Measurements from ENCODE around the gene SGCE.

Gene SGCE

DNA sequence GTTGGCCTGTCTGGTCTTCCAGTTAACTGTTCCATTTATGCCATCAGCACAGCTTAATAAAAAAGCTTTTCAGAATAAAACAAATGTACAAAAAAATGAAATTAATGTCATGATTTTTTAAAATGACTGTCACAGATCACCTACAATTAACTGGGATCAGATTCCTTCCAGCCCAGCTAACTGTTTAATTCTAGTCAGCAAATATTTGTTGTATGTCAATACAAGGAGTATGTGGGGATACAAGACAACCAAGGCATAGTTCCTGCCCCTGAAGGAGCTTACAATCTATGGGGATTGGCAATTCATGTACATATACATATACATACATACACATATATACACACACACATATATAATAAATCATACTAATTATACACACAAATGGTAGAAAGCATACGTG, 16.5 kb downstream of the SGCE start:
- ATAC-seq = no peak
- no peak for TF ChIP-seq ARNTL (CRISPR knock-in tag; IDR thresholded peaks at IDR 0.05; ENCODE audit: borderline replicate concordance, low read depth)
- no peak for TF ChIP-seq ZNF8 (CRISPR knock-in tag; IDR thresholded peaks at IDR 0.05)
- TF ChIP-seq, protein P1, sequence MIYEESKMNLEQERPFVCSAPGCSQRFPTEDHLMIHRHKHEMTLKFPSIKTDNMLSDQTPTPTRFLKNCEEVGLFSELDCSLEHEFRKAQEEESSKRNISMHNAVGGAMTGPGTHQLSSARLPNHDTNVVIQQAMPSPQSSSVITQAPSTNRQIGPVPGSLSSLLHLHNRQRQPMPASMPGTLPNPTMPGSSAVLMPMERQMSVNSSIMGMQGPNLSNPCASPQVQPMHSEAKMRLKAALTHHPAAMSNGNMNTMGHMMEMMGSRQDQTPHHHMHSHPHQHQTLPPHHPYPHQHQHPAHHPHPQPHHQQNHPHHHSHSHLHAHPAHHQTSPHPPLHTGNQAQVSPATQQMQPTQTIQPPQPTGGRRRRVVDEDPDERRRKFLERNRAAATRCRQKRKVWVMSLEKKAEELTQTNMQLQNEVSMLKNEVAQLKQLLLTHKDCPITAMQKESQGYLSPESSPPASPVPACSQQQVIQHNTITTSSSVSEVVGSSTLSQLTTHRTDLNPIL (CRISPR knock-in tag; IDR thresholded peaks at IDR 0.05; ENCODE audit: low read depth) = no peak
- no peak for TF ChIP-seq GLIS3 (CRISPR knock-in tag; IDR thresholded peaks at IDR 0.05)
- no peak for TF ChIP-seq ZFP3 (CRISPR knock-in tag; IDR thresholded peaks at IDR 0.05)
- no peak for TF ChIP-seq TOX (CRISPR knock-in tag; IDR thresholded peaks at IDR 0.05; ENCODE audit: borderline replicate concordance)
- no peak for TF ChIP-seq TCF4 (CRISPR knock-in tag; IDR thresholded peaks at IDR 0.05; ENCODE audit: borderline replicate concordance)
- TF ChIP-seq PPARA (CRISPR knock-in tag; IDR thresholded peaks at IDR 0.05; ENCODE audit: borderline replicate concordance) = no peak
- TF ChIP-seq ZFP30 (CRISPR knock-in tag; IDR thresholded peaks at IDR 0.05) = no peak
- no peak for TF ChIP-seq SNAI2 (CRISPR knock-in tag; IDR thresholded peaks at IDR 0.05)
- TF ChIP-seq, protein P2, sequence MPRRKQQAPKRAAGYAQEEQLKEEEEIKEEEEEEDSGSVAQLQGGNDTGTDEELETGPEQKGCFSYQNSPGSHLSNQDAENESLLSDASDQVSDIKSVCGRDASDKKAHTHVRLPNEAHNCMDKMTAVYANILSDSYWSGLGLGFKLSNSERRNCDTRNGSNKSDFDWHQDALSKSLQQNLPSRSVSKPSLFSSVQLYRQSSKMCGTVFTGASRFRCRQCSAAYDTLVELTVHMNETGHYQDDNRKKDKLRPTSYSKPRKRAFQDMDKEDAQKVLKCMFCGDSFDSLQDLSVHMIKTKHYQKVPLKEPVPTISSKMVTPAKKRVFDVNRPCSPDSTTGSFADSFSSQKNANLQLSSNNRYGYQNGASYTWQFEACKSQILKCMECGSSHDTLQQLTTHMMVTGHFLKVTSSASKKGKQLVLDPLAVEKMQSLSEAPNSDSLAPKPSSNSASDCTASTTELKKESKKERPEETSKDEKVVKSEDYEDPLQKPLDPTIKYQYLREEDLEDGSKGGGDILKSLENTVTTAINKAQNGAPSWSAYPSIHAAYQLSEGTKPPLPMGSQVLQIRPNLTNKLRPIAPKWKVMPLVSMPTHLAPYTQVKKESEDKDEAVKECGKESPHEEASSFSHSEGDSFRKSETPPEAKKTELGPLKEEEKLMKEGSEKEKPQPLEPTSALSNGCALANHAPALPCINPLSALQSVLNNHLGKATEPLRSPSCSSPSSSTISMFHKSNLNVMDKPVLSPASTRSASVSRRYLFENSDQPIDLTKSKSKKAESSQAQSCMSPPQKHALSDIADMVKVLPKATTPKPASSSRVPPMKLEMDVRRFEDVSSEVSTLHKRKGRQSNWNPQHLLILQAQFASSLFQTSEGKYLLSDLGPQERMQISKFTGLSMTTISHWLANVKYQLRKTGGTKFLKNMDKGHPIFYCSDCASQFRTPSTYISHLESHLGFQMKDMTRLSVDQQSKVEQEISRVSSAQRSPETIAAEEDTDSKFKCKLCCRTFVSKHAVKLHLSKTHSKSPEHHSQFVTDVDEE (CRISPR knock-in tag; IDR thresholded peaks at IDR 0.05) = no peak
- TF ChIP-seq ESRRG (CRISPR knock-in tag; IDR thresholded peaks at IDR 0.05) = no peak
- no peak for TF ChIP-seq ZNF565 (CRISPR knock-in tag; conservative IDR thresholded peaks at IDR 0.05; ENCODE audit: low read depth)
- TF ChIP-seq, protein P3, sequence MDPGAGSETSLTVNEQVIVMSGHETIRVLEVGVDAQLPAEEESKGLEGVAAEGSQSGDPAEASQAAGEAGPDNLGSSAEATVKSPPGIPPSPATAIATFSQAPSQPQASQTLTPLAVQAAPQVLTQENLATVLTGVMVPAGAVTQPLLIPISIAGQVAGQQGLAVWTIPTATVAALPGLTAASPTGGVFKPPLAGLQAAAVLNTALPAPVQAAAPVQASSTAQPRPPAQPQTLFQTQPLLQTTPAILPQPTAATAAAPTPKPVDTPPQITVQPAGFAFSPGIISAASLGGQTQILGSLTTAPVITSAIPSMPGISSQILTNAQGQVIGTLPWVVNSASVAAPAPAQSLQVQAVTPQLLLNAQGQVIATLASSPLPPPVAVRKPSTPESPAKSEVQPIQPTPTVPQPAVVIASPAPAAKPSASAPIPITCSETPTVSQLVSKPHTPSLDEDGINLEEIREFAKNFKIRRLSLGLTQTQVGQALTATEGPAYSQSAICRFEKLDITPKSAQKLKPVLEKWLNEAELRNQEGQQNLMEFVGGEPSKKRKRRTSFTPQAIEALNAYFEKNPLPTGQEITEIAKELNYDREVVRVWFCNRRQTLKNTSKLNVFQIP (CRISPR knock-in tag; IDR thresholded peaks at IDR 0.05; ENCODE audit: borderline replicate concordance, low read depth) = no peak
- TF ChIP-seq BACH2 (CRISPR knock-in tag; IDR thresholded peaks at IDR 0.05; ENCODE audit: borderline replicate concordance) = no peak
- no peak for TF ChIP-seq ISL1 (CRISPR knock-in tag; IDR thresholded peaks at IDR 0.05)
- TF ChIP-seq RARB (CRISPR knock-in tag; IDR thresholded peaks at IDR 0.05) = no peak
- TF ChIP-seq OSR1 (CRISPR knock-in tag; IDR thresholded peaks at IDR 0.05) = no peak
- TF ChIP-seq ZNF70 (CRISPR knock-in tag; IDR thresholded peaks at IDR 0.05) = no peak
- TF ChIP-seq, protein P4, sequence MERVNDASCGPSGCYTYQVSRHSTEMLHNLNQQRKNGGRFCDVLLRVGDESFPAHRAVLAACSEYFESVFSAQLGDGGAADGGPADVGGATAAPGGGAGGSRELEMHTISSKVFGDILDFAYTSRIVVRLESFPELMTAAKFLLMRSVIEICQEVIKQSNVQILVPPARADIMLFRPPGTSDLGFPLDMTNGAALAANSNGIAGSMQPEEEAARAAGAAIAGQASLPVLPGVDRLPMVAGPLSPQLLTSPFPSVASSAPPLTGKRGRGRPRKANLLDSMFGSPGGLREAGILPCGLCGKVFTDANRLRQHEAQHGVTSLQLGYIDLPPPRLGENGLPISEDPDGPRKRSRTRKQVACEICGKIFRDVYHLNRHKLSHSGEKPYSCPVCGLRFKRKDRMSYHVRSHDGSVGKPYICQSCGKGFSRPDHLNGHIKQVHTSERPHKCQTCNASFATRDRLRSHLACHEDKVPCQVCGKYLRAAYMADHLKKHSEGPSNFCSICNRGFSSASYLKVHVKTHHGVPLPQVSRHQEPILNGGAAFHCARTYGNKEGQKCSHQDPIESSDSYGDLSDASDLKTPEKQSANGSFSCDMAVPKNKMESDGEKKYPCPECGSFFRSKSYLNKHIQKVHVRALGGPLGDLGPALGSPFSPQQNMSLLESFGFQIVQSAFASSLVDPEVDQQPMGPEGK (CRISPR knock-in tag; IDR thresholded peaks at IDR 0.05; ENCODE audit: borderline replicate concordance) = no peak

DNA sequence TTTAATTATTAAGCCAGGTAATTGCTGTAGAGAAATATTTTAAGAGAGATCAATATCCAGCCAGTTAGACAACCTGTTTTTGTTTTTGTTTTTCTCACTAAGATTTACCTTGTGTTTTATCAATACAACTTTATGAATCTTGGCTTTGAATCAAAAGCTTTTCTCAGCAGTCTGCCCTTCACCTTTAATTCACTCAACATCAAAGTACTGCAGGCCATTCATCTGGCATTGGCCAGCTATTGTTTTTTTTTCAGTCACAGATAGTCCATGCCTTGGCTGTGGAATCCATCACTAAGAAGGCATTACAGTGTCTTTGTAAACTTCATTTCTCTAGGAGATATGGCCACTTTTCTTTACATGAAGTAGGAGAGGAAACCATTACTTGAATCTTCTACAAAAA, 20.2 kb downstream of the SGCE start:
- ATAC-seq = no peak
- no peak for TF ChIP-seq BACH2 (CRISPR knock-in tag; IDR thresholded peaks at IDR 0.05; ENCODE audit: borderline replicate concordance)
- no peak for TF ChIP-seq CSDC2 (CRISPR knock-in tag; IDR thresholded peaks at IDR 0.05)
- TF ChIP-seq, protein P1 (CRISPR knock-in tag; IDR thresholded peaks at IDR 0.05; ENCODE audit: low read depth) = no peak
- no peak for TF ChIP-seq ZNF70 (CRISPR knock-in tag; IDR thresholded peaks at IDR 0.05)
- no peak for TF ChIP-seq SNAI2 (CRISPR knock-in tag; IDR thresholded peaks at IDR 0.05)
- TF ChIP-seq ESRRG (CRISPR knock-in tag; IDR thresholded peaks at IDR 0.05) = no peak
- TF ChIP-seq ARNTL (CRISPR knock-in tag; IDR thresholded peaks at IDR 0.05; ENCODE audit: borderline replicate concordance, low read depth) = no peak
- TF ChIP-seq, protein P4 (CRISPR knock-in tag; IDR thresholded peaks at IDR 0.05; ENCODE audit: borderline replicate concordance) = no peak
- TF ChIP-seq RARB (CRISPR knock-in tag; IDR thresholded peaks at IDR 0.05) = no peak
- no peak for TF ChIP-seq ZNF565 (CRISPR knock-in tag; conservative IDR thresholded peaks at IDR 0.05; ENCODE audit: low read depth)
- no peak for TF ChIP-seq ZFP3 (CRISPR knock-in tag; IDR thresholded peaks at IDR 0.05)
- TF ChIP-seq, protein P3 (CRISPR knock-in tag; IDR thresholded peaks at IDR 0.05; ENCODE audit: borderline replicate concordance, low read depth) = no peak
- no peak for TF ChIP-seq GLIS3 (CRISPR knock-in tag; IDR thresholded peaks at IDR 0.05)
- TF ChIP-seq OSR1 (CRISPR knock-in tag; IDR thresholded peaks at IDR 0.05) = no peak
- TF ChIP-seq, protein P5, sequence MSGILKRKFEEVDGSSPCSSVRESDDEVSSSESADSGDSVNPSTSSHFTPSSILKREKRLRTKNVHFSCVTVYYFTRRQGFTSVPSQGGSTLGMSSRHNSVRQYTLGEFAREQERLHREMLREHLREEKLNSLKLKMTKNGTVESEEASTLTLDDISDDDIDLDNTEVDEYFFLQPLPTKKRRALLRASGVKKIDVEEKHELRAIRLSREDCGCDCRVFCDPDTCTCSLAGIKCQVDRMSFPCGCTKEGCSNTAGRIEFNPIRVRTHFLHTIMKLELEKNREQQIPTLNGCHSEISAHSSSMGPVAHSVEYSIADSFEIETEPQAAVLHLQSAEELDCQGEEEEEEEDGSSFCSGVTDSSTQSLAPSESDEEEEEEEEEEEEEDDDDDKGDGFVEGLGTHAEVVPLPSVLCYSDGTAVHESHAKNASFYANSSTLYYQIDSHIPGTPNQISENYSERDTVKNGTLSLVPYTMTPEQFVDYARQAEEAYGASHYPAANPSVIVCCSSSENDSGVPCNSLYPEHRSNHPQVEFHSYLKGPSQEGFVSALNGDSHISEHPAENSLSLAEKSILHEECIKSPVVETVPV (CRISPR knock-in tag; IDR thresholded peaks at IDR 0.05) = no peak
- no peak for TF ChIP-seq TCF4 (CRISPR knock-in tag; IDR thresholded peaks at IDR 0.05; ENCODE audit: borderline replicate concordance)
- TF ChIP-seq ZNF8 (CRISPR knock-in tag; IDR thresholded peaks at IDR 0.05) = no peak
